Progenitor cell of endocrine pancreas (in vitro differentiated cells): Measurements from ENCODE around the gene USP8. TPM values are rescaled to one million over a fixed set of nuclear protein-coding genes. Genes with fewer than 3 reads are reported as not detected.
"Not testable (repeated sequence)": the region's sequence is repeated elsewhere in the genome, so short reads cannot be mapped to it uniquely, and the experiment has no call there.

Source experiments
- DNase-seq: peaks from one replicate; pipeline ENCODE4 v3.0.0; 2021; ENCODE audit warnings: low spot score; ENCODE audit not compliant: unreplicated experiment
- H3K27ac Mint-ChIP-seq: 2 replicates; pipeline ENCODE4 v1.8.0; 2021; ENCODE audit warnings: mild to moderate bottlenecking, moderate library complexity, mixed read lengths
- H3K27me3 Mint-ChIP-seq: 2 replicates; pipeline ENCODE4 v1.8.0; 2021; ENCODE audit warnings: mixed read lengths
- H3K36me3 Mint-ChIP-seq: 2 replicates; pipeline ENCODE4 v1.8.0; 2022; ENCODE audit warnings: mixed read lengths; ENCODE audit not compliant: insufficient read depth
- H3K4me1 Mint-ChIP-seq: 2 replicates; pipeline ENCODE4 v1.8.0; 2021; ENCODE audit warnings: low read depth, mixed read lengths
- H3K4me3 Mint-ChIP-seq: 2 replicates; pipeline ENCODE4 v1.8.0; 2021; ENCODE audit warnings: low read depth, mild to moderate bottlenecking, moderate library complexity, mixed read lengths
- H3K9me3 Mint-ChIP-seq: 2 replicates; pipeline ENCODE4 v1.8.0; 2021; ENCODE audit warnings: low read depth, mixed read lengths
- CTCF ChIP-seq: fragments of 200-600 bp; sonication (generic); IDR thresholded peaks from one replicate; pipeline ENCODE4 v1.5.0; 2021; ENCODE audit warnings: antibody characterized with exemption, mild to moderate bottlenecking; ENCODE audit not compliant: unreplicated experiment
- total RNA-seq: library from RNA; stranded (reverse); gene quantifications from 2 replicates; pipeline ENCODE4 v1.2.1, GENCODE V29; 2021

USP8 gene
- total RNA-seq, 1 donor from 2014 or later: 57.5 TPM

GRCh38 chr15:50500352-50500751 is 76.1 kb downstream of the USP8 start:
- TF ChIP-seq CTCF: no peak
- DNase-seq: no peak
- Mint-ChIP-seq H3K9me3 (no peaks in the 10 kb centered on the region), H3K27me3 (no peaks in the 10 kb centered on the region), H3K4me1 (no peaks in the 10 kb centered on the region), H3K27ac (no peak overlapping the region), H3K4me3 (no peak overlapping the region), H3K36me3 (peaks cover 11% of the 10 kb centered on the region)

GRCh38 chr15:50501815-50502214 is 77.6 kb downstream of the USP8 start:
- Mint-ChIP-seq H3K9me3 (no peaks in the 10 kb centered on the region), H3K27me3 (no peaks in the 10 kb centered on the region), H3K27ac (no peak overlapping the region), H3K4me1 (peaks cover 1% of the 10 kb centered on the region), H3K4me3 (no peak overlapping the region), H3K36me3 (peaks cover 9% of the 10 kb centered on the region)
- TF ChIP-seq CTCF: no peak
- no peak for DNase-seq

- peaks cover 6% of the 10 kb centered on the region for H3K36me3 Mint-ChIP-seq
- no peak for TF ChIP-seq CTCF
- no peak overlapping the region for H3K27ac Mint-ChIP-seq
- H3K9me3 Mint-ChIP-seq: no peaks in the 10 kb centered on the region
- peaks cover 1% of the 10 kb centered on the region for H3K4me1 Mint-ChIP-seq
- no peak for DNase-seq
- H3K4me3 Mint-ChIP-seq: no peak overlapping the region
- H3K27me3 Mint-ChIP-seq: no peaks in the 10 kb centered on the region
These were observed 78.9 kb downstream of the USP8 start for GRCh38 chr15:50503144-50503543.

- H3K27me3 Mint-ChIP-seq: not testable (repeated sequence)
These were observed 81.5 kb downstream of the USP8 start for GRCh38 chr15:50505656-50506055.

GRCh38 chr15:50506121-50506520 is 81.9 kb downstream of the USP8 start:
- Mint-ChIP-seq H3K36me3 (peaks cover 1% of the 10 kb centered on the region), H3K4me1 (peaks cover 1% of the 10 kb centered on the region), H3K9me3 (no peaks in the 10 kb centered on the region), H3K27ac (no peak overlapping the region), H3K4me3 (no peak overlapping the region), H3K27me3 (no peaks in the 10 kb centered on the region)
- DNase-seq: no peak
- no peak for TF ChIP-seq CTCF

More at GRCh38 chr15:50505656-50506055, 81.5 kb downstream of the USP8 start:
- not testable (repeated sequence) for DNase-seq, H3K36me3 Mint-ChIP-seq, H3K4me1 Mint-ChIP-seq, H3K27ac Mint-ChIP-seq, H3K9me3 Mint-ChIP-seq, H3K4me3 Mint-ChIP-seq

GRCh38 chr15:50513001-50513400 is 88.8 kb downstream of the USP8 start:
- no peaks in the 10 kb centered on the region for H3K4me1 Mint-ChIP-seq
- no peak for TF ChIP-seq CTCF
- no peak for DNase-seq
- no peak overlapping the region for H3K4me3 Mint-ChIP-seq
- H3K27ac Mint-ChIP-seq: no peak overlapping the region
- H3K27me3 Mint-ChIP-seq: no peaks in the 10 kb centered on the region
- no peaks in the 10 kb centered on the region for H3K36me3 Mint-ChIP-seq
- peaks cover 3% of the 10 kb centered on the region for H3K9me3 Mint-ChIP-seq
